HL-60 (cell line): ENCODE measurements around the gene DHRSX.
"Not testable (repeated sequence)": the region's sequence is repeated elsewhere in the genome, so short reads cannot be mapped to it uniquely, and the experiment has no call there.

Source experiments
- POLR2AphosphoS5 ChIP-seq: IDR thresholded peaks from 2 replicates; pipeline ENCODE4 v1.6.1; 2012; ENCODE audit warnings: low read depth
- SPI1 ChIP-seq: IDR thresholded peaks from 2 replicates; pipeline ENCODE4 v1.6.1; 2012; ENCODE audit warnings: low read depth, mild to moderate bottlenecking, borderline replicate concordance
- TF ChIP-seq, protein P1 (sequence below): IDR thresholded peaks from one replicate; pipeline ENCODE4 v1.5.1; 2011; ENCODE audit warnings: low read length, control low read depth, inconsistent platforms; ENCODE audit not compliant: insufficient read depth
- TF ChIP-seq, protein P2 (sequence below): IDR thresholded peaks from 2 replicates; pipeline ENCODE4 v1.6.1; 2012; ENCODE audit warnings: low read depth; ENCODE audit not compliant: insufficient replicate concordance

DNA sequence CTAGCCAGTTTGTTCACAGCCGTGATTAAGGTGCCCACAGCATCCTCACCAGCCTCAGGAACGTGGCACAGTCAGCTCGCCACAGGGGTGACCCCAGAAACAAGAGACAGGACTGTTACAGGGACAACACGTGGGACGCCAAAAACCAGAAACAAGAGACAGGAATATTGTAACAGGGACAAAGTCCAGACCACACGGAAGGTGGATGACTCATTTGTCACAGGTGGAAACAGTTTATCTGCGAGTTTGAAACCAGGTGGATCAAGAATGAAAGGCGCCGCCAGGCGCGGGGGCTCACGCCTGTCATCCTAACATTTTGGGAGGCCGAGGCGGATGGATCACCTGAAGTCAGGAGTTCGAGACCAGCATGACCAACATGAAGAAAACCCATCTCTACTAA is 27.7 kb downstream of the DHRSX start:
- TF ChIP-seq, protein P1, sequence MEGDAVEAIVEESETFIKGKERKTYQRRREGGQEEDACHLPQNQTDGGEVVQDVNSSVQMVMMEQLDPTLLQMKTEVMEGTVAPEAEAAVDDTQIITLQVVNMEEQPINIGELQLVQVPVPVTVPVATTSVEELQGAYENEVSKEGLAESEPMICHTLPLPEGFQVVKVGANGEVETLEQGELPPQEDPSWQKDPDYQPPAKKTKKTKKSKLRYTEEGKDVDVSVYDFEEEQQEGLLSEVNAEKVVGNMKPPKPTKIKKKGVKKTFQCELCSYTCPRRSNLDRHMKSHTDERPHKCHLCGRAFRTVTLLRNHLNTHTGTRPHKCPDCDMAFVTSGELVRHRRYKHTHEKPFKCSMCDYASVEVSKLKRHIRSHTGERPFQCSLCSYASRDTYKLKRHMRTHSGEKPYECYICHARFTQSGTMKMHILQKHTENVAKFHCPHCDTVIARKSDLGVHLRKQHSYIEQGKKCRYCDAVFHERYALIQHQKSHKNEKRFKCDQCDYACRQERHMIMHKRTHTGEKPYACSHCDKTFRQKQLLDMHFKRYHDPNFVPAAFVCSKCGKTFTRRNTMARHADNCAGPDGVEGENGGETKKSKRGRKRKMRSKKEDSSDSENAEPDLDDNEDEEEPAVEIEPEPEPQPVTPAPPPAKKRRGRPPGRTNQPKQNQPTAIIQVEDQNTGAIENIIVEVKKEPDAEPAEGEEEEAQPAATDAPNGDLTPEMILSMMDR = not testable (repeated sequence)
- TF ChIP-seq SPI1, POLR2AphosphoS5: not testable (repeated sequence)
- TF ChIP-seq, protein P2, sequence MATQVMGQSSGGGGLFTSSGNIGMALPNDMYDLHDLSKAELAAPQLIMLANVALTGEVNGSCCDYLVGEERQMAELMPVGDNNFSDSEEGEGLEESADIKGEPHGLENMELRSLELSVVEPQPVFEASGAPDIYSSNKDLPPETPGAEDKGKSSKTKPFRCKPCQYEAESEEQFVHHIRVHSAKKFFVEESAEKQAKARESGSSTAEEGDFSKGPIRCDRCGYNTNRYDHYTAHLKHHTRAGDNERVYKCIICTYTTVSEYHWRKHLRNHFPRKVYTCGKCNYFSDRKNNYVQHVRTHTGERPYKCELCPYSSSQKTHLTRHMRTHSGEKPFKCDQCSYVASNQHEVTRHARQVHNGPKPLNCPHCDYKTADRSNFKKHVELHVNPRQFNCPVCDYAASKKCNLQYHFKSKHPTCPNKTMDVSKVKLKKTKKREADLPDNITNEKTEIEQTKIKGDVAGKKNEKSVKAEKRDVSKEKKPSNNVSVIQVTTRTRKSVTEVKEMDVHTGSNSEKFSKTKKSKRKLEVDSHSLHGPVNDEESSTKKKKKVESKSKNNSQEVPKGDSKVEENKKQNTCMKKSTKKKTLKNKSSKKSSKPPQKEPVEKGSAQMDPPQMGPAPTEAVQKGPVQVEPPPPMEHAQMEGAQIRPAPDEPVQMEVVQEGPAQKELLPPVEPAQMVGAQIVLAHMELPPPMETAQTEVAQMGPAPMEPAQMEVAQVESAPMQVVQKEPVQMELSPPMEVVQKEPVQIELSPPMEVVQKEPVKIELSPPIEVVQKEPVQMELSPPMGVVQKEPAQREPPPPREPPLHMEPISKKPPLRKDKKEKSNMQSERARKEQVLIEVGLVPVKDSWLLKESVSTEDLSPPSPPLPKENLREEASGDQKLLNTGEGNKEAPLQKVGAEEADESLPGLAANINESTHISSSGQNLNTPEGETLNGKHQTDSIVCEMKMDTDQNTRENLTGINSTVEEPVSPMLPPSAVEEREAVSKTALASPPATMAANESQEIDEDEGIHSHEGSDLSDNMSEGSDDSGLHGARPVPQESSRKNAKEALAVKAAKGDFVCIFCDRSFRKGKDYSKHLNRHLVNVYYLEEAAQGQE = not testable (repeated sequence)
